ENCODE measurements around the gene CCDC6.

GRCh38 chr10:59770689-59771088 is 135.7 kb downstream of the CCDC6 start:
- no peak for TF ChIP-seq CTCF (optimal IDR thresholded peaks at IDR 0.05 in 1 of 3, IDR thresholded peaks at IDR 0.05 in 1 of 3, conservative IDR thresholded peaks at IDR 0.05 in 1 of 3; ENCODE audit: extremely low read depth in 1 of 3, insufficient read depth in 2 of 3, low read length in 3 of 3)
- TF ChIP-seq EZH2 (IDR thresholded peaks at IDR 0.05; ENCODE audit: low read length) = no peak

Data from keratinocyte (primary cell).